K562 (cell line): ENCODE measurements around the gene TNIK. TPM values are rescaled to one million over a fixed set of nuclear protein-coding genes. Genes with fewer than 3 reads are reported as not detected.

Experiments used
- ATAC-seq: fragments of 200-7000 bp; cut with Tn5 transposase; 3 replicates; pipeline ENCODE4 v1.9.1; 2020; ENCODE audit warnings: moderate library complexity
- BruUV-seq: library from RNA; stranded (reverse); fragments of 400-500 nt; replicated peaks from 2 replicates; lab custom pipeline; 2021; lab: Mats Ljungman, UMichigan
- CTCF ChIA-PET: fragments of 300-600 bp; formaldehyde crosslinking; extraction: SDS; loops from one replicate; lab custom pipeline; 2021; ENCODE audit warnings: low intra/inter-chr PET ratio; lab: Yijun Ruan, JAX
- POLR2A ChIA-PET: fragments of 300-600, 350-650 bp; sonication (Branson Sonifier 250); formaldehyde crosslinking; extraction: SDS; loops from one replicate; lab custom pipeline; 2021; ENCODE audit warnings: antibody characterized with exemption, inconsistent platforms; lab: Yijun Ruan, JAX
- DNase-seq, 4 experiments: peaks; one replicate each; pipeline versions ENCODE4 v3.0.0 to v3.0.0-alpha.2; 2011 to 2018; ENCODE audit warnings: low spot score in 3 of 4, mixed read lengths in 3 of 4; ENCODE audit errors: extremely low read depth in 1 of 4
- FAIRE-seq: peaks from 2 replicates; lab custom pipeline; 2011; peaks lifted over from hg19 to GRCh38; lab: Jason Lieb, UNC
- H2AFZ ChIP-seq: 2 replicates; pipeline ENCODE4 v1.6.0; 2011; ENCODE audit warnings: low read depth, low read length, control low read depth, inconsistent platforms
- H3K27ac ChIP-seq: fragments of 200-600 bp; 3 replicates; pipeline ENCODE4 v1.8.0; 2011; ENCODE audit warnings: low read depth, mild to moderate bottlenecking, control low read depth, inconsistent platforms, low read length, moderate library complexity, mixed read lengths; ENCODE audit errors: extremely low read depth
- H3K27me3 ChIP-seq, 2 experiments: fragments of 300-600 bp in 1 of 2; 2 replicates in 1 of 2; 3 replicates in 1 of 2; pipeline versions ENCODE4 v1.6.0 to v1.8.0; 2011; ENCODE audit warnings: inconsistent platforms in 2 of 2, low read length in 2 of 2, mild to moderate bottlenecking in 1 of 2, mixed read lengths in 1 of 2, moderate library complexity in 1 of 2; ENCODE audit not compliant: control insufficient read depth in 2 of 2, insufficient read depth in 2 of 2
- H3K36me3 ChIP-seq: fragments of 300-600 bp; 3 replicates; pipeline ENCODE4 v1.8.0; 2011; ENCODE audit warnings: mild to moderate bottlenecking, low read length, inconsistent platforms; ENCODE audit not compliant: control insufficient read depth, insufficient read depth
- H3K4me1 ChIP-seq, 2 experiments: fragments of 200-600 bp in 1 of 2; replicated peaks in 1 of 2; 2 replicates in 1 of 2; 3 replicates in 1 of 2; pipeline versions ENCODE4 v1.5.1 to v1.8.0; 2011; ENCODE audit warnings: inconsistent platforms in 2 of 2, low read length in 2 of 2, mild to moderate bottlenecking in 1 of 2, mixed read lengths in 1 of 2, moderate library complexity in 1 of 2; ENCODE audit not compliant: control insufficient read depth in 2 of 2, insufficient read depth in 2 of 2
- H3K4me2 ChIP-seq: 2 replicates; pipeline ENCODE4 v1.6.1; 2011; ENCODE audit warnings: low read length, control low read depth, inconsistent platforms, mixed read lengths; ENCODE audit not compliant: insufficient read depth
- H3K4me3 ChIP-seq: fragments of 200-600 bp; sonication (generic), shearing (Covaris generic); 2 replicates; pipeline ENCODE4 v1.5.1; 2016; ENCODE audit warnings: control low read depth, inconsistent platforms
- H3K79me2 ChIP-seq: fragments of 200-600 bp; 3 replicates; pipeline ENCODE4 v1.8.0; 2011; ENCODE audit warnings: low read length, inconsistent platforms; ENCODE audit not compliant: control insufficient read depth, insufficient read depth
- H3K9ac ChIP-seq, 2 experiments: 2 replicates each; pipeline versions ENCODE4 v1.6.0 to v1.6.1; 2011; ENCODE audit warnings: low read depth in 2 of 2, low read length in 2 of 2, control low read depth in 1 of 2, inconsistent platforms in 1 of 2, mild to moderate bottlenecking in 1 of 2, mixed read lengths in 1 of 2; ENCODE audit not compliant: insufficient read depth in 1 of 2
- H3K9me1 ChIP-seq: one replicate; pipeline ENCODE4 v1.6.0; 2011; ENCODE audit warnings: inconsistent platforms, mild to moderate bottlenecking, low read length, moderate library complexity; ENCODE audit not compliant: control insufficient read depth, insufficient read depth
- H3K9me3 ChIP-seq: replicated peaks from 2 replicates; pipeline ENCODE4 v1.5.1; 2011; ENCODE audit warnings: low read depth, low read length, inconsistent platforms; ENCODE audit not compliant: control insufficient read depth, insufficient read depth
- H4K20me1 ChIP-seq: replicated peaks from 2 replicates; pipeline ENCODE4 v1.6.1; 2011; ENCODE audit warnings: low read length, inconsistent platforms, mixed read lengths; ENCODE audit not compliant: control insufficient read depth, insufficient read depth
- SMC3 ChIP-seq: conservative IDR thresholded peaks from 2 replicates; pipeline ENCODE4 v1.6.1; 2011; ENCODE audit warnings: low read depth, low read length, improper control_type of control experiment; ENCODE audit not compliant: insufficient read depth
- TFAP4 ChIP-seq: sonication (generic); formaldehyde crosslinking; IDR thresholded peaks from 2 replicates; pipeline ENCODE4 v1.8.0; 2022; ENCODE audit warnings: missing genetic modification reagents, mild to moderate bottlenecking, moderate library complexity, borderline replicate concordance
- ZBTB33 ChIP-seq: sonication (generic); formaldehyde crosslinking; IDR thresholded peaks from 2 replicates; pipeline ENCODE4 v1.8.1; 2023; ENCODE audit warnings: mild to moderate bottlenecking, missing genetic modification reagents
- WGBS: fragments of 100-300 bp; shearing (Covaris generic); methylation state at CpG from one replicate; pipeline ENCODE4 v1.1.6; 2016; ENCODE audit warnings: low coverage, mixed read lengths; ENCODE audit not compliant: insufficient coverage; ENCODE audit errors: missing lambda C conversion rate; 5-methylcytosine and 5-hydroxymethylcytosine counted together
- in situ Hi-C: fragments of 300-500 bp; cut with MboI; formaldehyde crosslinking; loops from 4 replicates; pipeline ENCODE4 v1.15.0; 2018; ENCODE audit warnings: inconsistent platforms, mixed read lengths
- intact Hi-C: fragments of 100-400 bp; cut with micrococcal nuclease; formaldehyde crosslinking; loops from 2 replicates; pipeline ENCODE4 v1.14.2; 2022
- polyA plus RNA-seq, 8 experiments: library from polyadenylated mRNA; depleted of rRNA in 4 of 8; stranded (reverse) in 5 of 8; unstranded in 3 of 8; fragments of >200 nt; fragmentation: Nextera tagmentation in 2 of 8; fragmentation: Illumina TruSeq in 1 of 8; extraction: Ambion mirVana in 2 of 8; extraction: Trizol in 1 of 8; gene quantifications; 2 replicates each; pipeline versions ENCODE4 v1.2.1 to v1.2.3, GENCODE V29; 2011 to 2014; ENCODE audit warnings: inconsistent platforms in 1 of 8, missing spikeins in 1 of 8
- total RNA-seq, 7 experiments: library from RNA; depleted of rRNA in 6 of 7; stranded (reverse); fragments of >200 nt in 6 of 7; fragmentation: Illumina TruSeq in 2 of 7; extraction: Trizol in 2 of 7; gene quantifications; 2 replicates each; pipeline versions ENCODE4 v1.2.1 to v1.2.3, GENCODE V29; 2011 to 2021; ENCODE audit warnings: low replicate concordance in 1 of 7

TNIK gene
- total and polyA plus RNA-seq, 9 of the 15 experiments (the other 6 are each of a cell fraction or from before 2014, with no cell fraction given): 6.6 to 39.0 (median 24.7) TPM

- 93% methylated on average over 11 of the region's 14 CpGs for WGBS
- no peaks in the 10 kb centered on the region for H3K27me3 ChIP-seq
- FAIRE-seq (no peak), ATAC-seq (no peak), DNase-seq (peak in 1 of 4 experiments; percentile 27)
- no peak overlapping the region for H2AFZ ChIP-seq
- H3K9me3 ChIP-seq: no peaks in the 10 kb centered on the region
- H3K36me3 ChIP-seq: peaks cover 38% of the 10 kb centered on the region; the same call in 2 of the 3 replicates
- ChIA-PET CTCF (no interaction called here), POLR2A (interaction anchor here (0.6 kb wide), 1 partner anchor 30 kb away, joined by 3 read pairs; no protein-coding TSS in a partner anchor)
- TF ChIP-seq ZBTB33 (CRISPR knock-in tag): peak; percentile 90
- peak; percentile 21; the same call in 1 of the 2 replicates for TF ChIP-seq TFAP4 (CRISPR knock-in tag)
- no peak for TF ChIP-seq SMC3
- BruUV-seq: no TSS peak
- 0 out of 4 replicates have a peak overlapping the region, but pooled peaks of 1 of the 2 experiments have one; percentile 37 for H3K9ac ChIP-seq
- H3K4me1 ChIP-seq: peaks cover 27 to 38% of the 10 kb centered on the region in 2 experiments
- intact Hi-C loops (loop anchor here (5.0 kb wide), 1 partner anchor 410 kb away; no protein-coding TSS in a partner anchor), in situ Hi-C loops (no loop called here)
- no peak overlapping the region for H3K27ac ChIP-seq
- H3K79me2 ChIP-seq: no peaks in the 10 kb centered on the region
- no peaks in the 10 kb centered on the region for H3K9me1 ChIP-seq
- H3K4me2 ChIP-seq: no peak overlapping the region
- no peaks in the 10 kb centered on the region; the same call in 1 of the 2 replicates for H4K20me1 ChIP-seq
- H3K4me3 ChIP-seq: no peak overlapping the region
Measured at GRCh38 chr3:171157286-171157685, 302.9 kb downstream of the TNIK start.
